ENCODE results near the gene GALNTL6. TPM values are rescaled to one million over a fixed set of nuclear protein-coding genes. Genes with fewer than 3 reads are reported as not detected.

Gene GALNTL6
- total RNA-seq, 2 donors from 2014 or later: 0.19 to 0.20 TPM

GRCh38 chr4:172978848-172979247 lies 1165.6 kb downstream of the GALNTL6 start:
- H3K27me3 ChIP-seq: no peaks in the 10 kb centered on the region
- H3K9ac ChIP-seq (ENCODE audit: low read depth in 2 of 2, low read length in 2 of 2): no peak overlapping the region
- H3K9me3 ChIP-seq: no peaks in the 10 kb centered on the region
- H3K4me3 ChIP-seq: no peak overlapping the region
- no peak for TF ChIP-seq CTCF (IDR thresholded peaks at IDR 0.05)
- no peaks in the 10 kb centered on the region for H3K36me3 ChIP-seq
- intact Hi-C loops (cut with DNase I): no loop called here
- no peak for DNase-seq
- no peak overlapping the region for H3K27ac ChIP-seq
- H3K4me1 ChIP-seq: no peaks in the 10 kb centered on the region

- no peak for DNase-seq
- Histone ChIP-seq H3K27me3 (no peaks in the 10 kb centered on the region), H3K9ac (ENCODE audit: low read depth in 2 of 2, low read length in 2 of 2) (no peak overlapping the region), H3K4me3 (no peak overlapping the region), H3K9me3 (no peaks in the 10 kb centered on the region), H3K27ac (no peak overlapping the region), H3K36me3 (no peaks in the 10 kb centered on the region), H3K4me1 (no peaks in the 10 kb centered on the region)
- intact Hi-C loops (cut with DNase I): no loop called here
- TF ChIP-seq CTCF (IDR thresholded peaks at IDR 0.05): no peak
These were observed 1166.1 kb downstream of the GALNTL6 start for GRCh38 chr4:172979332-172979731.

- intact Hi-C loops (cut with DNase I): no loop called here
- Histone ChIP-seq H3K9ac (ENCODE audit: low read depth in 2 of 2, low read length in 2 of 2) (no peak overlapping the region), H3K36me3 (no peaks in the 10 kb centered on the region), H3K27ac (no peak overlapping the region), H3K27me3 (no peaks in the 10 kb centered on the region), H3K4me3 (no peak overlapping the region), H3K9me3 (no peaks in the 10 kb centered on the region), H3K4me1 (no peaks in the 10 kb centered on the region)
- no peak for TF ChIP-seq CTCF (IDR thresholded peaks at IDR 0.05)
- DNase-seq: no peak
These were observed 1167.0 kb downstream of the GALNTL6 start for GRCh38 chr4:172980219-172980618.

- Histone ChIP-seq H3K4me1 (no peaks in the 10 kb centered on the region), H3K4me3 (no peak overlapping the region), H3K36me3 (no peaks in the 10 kb centered on the region), H3K9ac (ENCODE audit: low read depth in 2 of 2, low read length in 2 of 2) (no peak overlapping the region), H3K27ac (no peak overlapping the region), H3K27me3 (no peaks in the 10 kb centered on the region), H3K9me3 (no peaks in the 10 kb centered on the region)
- no peak for TF ChIP-seq CTCF (IDR thresholded peaks at IDR 0.05)
- intact Hi-C loops (cut with DNase I): no loop called here
- DNase-seq: no peak
These were observed 1169.0 kb downstream of the GALNTL6 start for GRCh38 chr4:172982151-172982590.

- Histone ChIP-seq H3K27ac (no peak overlapping the region), H3K27me3 (no peaks in the 10 kb centered on the region), H3K36me3 (no peaks in the 10 kb centered on the region), H3K4me3 (no peak overlapping the region), H3K4me1 (no peaks in the 10 kb centered on the region), H3K9ac (ENCODE audit: low read depth in 2 of 2, low read length in 2 of 2) (no peak overlapping the region), H3K9me3 (no peaks in the 10 kb centered on the region)
- intact Hi-C loops (cut with DNase I): no loop called here
- no peak for DNase-seq
- no peak for TF ChIP-seq CTCF (IDR thresholded peaks at IDR 0.05)
These were observed 1169.8 kb downstream of the GALNTL6 start for GRCh38 chr4:172983014-172983413.

- intact Hi-C loops (cut with DNase I): no loop called here
- Histone ChIP-seq H3K4me3 (no peak overlapping the region), H3K36me3 (no peaks in the 10 kb centered on the region), H3K9ac (ENCODE audit: low read depth in 2 of 2, low read length in 2 of 2) (no peak overlapping the region), H3K27ac (no peak overlapping the region), H3K9me3 (no peaks in the 10 kb centered on the region), H3K4me1 (no peaks in the 10 kb centered on the region), H3K27me3 (no peaks in the 10 kb centered on the region)
- DNase-seq: no peak
- TF ChIP-seq CTCF (IDR thresholded peaks at IDR 0.05): no peak
These were observed 1170.4 kb downstream of the GALNTL6 start for GRCh38 chr4:172983631-172984030.
